Measurements from ENCODE around the gene ZNF232. TPM values are rescaled to one million over a fixed set of nuclear protein-coding genes. Genes with fewer than 3 reads are reported as not detected.
"Not testable (repeated sequence)": the region's sequence is repeated elsewhere in the genome, so short reads cannot be mapped to it uniquely, and the experiment has no call there.

The ZNF232 gene
- total RNA-seq, 1 experiment from 2014 or later, result 11.1 TPM

DNA sequence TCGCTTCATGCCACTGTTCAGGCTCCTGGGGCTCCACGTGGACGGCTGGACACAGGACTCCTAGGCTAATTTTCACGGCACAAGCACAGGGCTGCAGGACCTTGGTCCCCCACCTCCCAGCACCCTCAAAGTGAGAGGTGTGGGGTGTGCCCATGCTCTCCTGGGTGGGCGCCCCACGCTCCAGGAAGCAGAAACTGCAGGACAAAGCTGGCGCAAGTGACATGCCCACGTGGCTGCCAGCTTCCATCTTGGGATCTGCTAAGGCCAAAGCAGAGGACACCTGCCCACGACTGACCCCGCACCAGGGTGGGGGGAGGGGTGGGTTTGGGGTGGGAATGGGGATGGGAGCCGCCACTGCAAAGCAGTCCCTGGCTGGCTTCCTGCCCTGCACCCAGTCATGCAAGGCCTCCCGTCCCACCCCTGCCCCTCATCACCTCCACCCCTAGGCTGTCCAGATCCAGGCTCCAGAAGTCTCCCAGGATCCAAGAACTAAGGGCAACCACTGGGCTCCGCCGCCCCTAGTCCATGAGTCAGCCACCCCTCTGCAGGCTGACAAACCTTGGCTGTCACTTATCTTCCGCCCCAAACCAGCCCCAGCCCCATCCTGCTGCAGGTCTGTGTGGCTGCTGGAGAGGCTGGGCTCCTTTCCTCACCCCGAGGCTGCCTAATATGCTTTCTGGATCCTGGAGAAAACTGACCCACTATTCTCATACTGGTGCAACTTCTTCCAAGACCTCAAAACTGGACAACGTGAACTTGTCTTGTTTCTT is 15.2 kb upstream of the ZNF232 start:
- Histone ChIP-seq H3K4me2 (ENCODE audit: low read length) (no peak overlapping the region), H3K9me3 (ENCODE audit: control insufficient read depth in 1 of 2, insufficient read depth in 1 of 2, low read depth in 1 of 2, low read length in 2 of 2) (no peaks in the 10 kb centered on the region), H3K36me3 (ENCODE audit: control insufficient read depth in 1 of 2, insufficient read depth in 2 of 2, low read length in 2 of 2) (no peaks in the 10 kb centered on the region), H2AFZ (ENCODE audit: low read depth, low read length, poor library complexity, severe bottlenecking) (no peak overlapping the region), H3K9me2 (ENCODE audit: insufficient read depth) (no peaks in the 10 kb centered on the region), H3K9ac (ENCODE audit: low read length) (no peak overlapping the region), H3K4me1 (ENCODE audit: control insufficient read depth in 1 of 2, insufficient read depth in 2 of 2, low read length in 2 of 2) (no peaks in the 10 kb centered on the region), H3K27ac (ENCODE audit: low read depth, low read length) (no peak overlapping the region), H4K20me1 (ENCODE audit: insufficient read depth) (no peaks in the 10 kb centered on the region), H3K27me3 (ENCODE audit: insufficient read depth, low read length) (no peaks in the 10 kb centered on the region), H3K4me3 (replicated peaks in 1 of 2; ENCODE audit: low read depth in 1 of 2, low read length in 2 of 2) (no peak overlapping the region), H3K79me2 (ENCODE audit: insufficient read depth, low read length) (no peaks in the 10 kb centered on the region)
- intact Hi-C loops (cut with micrococcal nuclease), result no loop called here
- TF ChIP-seq EZH2phosphoT487 (IDR thresholded peaks at IDR 0.05; ENCODE audit: borderline replicate concordance) (no peak), MAX (IDR thresholded peaks at IDR 0.05) (no peak), CEBPB (IDR thresholded peaks at IDR 0.05; ENCODE audit: low read depth) (no peak), REST (IDR thresholded peaks at IDR 0.05; ENCODE audit: low read depth) (no peak), POLR2A (IDR thresholded peaks at IDR 0.05; ENCODE audit: borderline replicate concordance, extremely low read depth, insufficient read depth, insufficient read length) (no peak), ZBTB33 (IDR thresholded peaks at IDR 0.05; ENCODE audit: extremely low read depth, insufficient replicate concordance, low read length) (no peak), POLR2AphosphoS5 (IDR thresholded peaks at IDR 0.05; ENCODE audit: low read depth, low read length) (no peak), ZNF274 (IDR thresholded peaks at IDR 0.05; ENCODE audit: low read depth, low read length) (no peak), YY1 (IDR thresholded peaks at IDR 0.05; ENCODE audit: extremely low read depth, insufficient replicate concordance, low read depth, low read length) (no peak), FOSL1 (IDR thresholded peaks at IDR 0.05; ENCODE audit: low read depth) (no peak)
- TF ChIP-seq, protein P1, sequence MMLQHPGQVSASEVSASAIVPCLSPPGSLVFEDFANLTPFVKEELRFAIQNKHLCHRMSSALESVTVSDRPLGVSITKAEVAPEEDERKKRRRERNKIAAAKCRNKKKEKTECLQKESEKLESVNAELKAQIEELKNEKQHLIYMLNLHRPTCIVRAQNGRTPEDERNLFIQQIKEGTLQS (IDR thresholded peaks at IDR 0.05), result no peak
- ChIA-PET POLR2A (no interaction called here), CTCF (no interaction called here), RAD21 (ENCODE audit: low non-redundant PET in 1 of 2, low total read pairs in 2 of 2, uncharacterized antibody in 2 of 2, unreplicated experiment in 2 of 2) (no interaction called here)
- no TSS peak for BruUV-seq (replicated peaks)
- ATAC-seq, result no peak
- DNase-seq (ENCODE audit: low read depth, low spot score), result no peak

GRCh38 chr17:5124896-5125295 is 13.2 kb upstream of the ZNF232 start:
- H3K36me3 ChIP-seq (ENCODE audit: control insufficient read depth in 1 of 2, insufficient read depth in 2 of 2, low read length in 2 of 2); H3K9me3 ChIP-seq (ENCODE audit: control insufficient read depth in 1 of 2, insufficient read depth in 1 of 2, low read depth in 1 of 2, low read length in 2 of 2); ATAC-seq; RAD21 ChIA-PET (ENCODE audit: low non-redundant PET in 1 of 2, low total read pairs in 2 of 2, uncharacterized antibody in 2 of 2, unreplicated experiment in 2 of 2); H3K9me2 ChIP-seq (ENCODE audit: insufficient read depth); H3K4me3 ChIP-seq (replicated peaks in 1 of 2; ENCODE audit: low read depth in 1 of 2, low read length in 2 of 2); CTCF ChIA-PET; H3K79me2 ChIP-seq (ENCODE audit: insufficient read depth, low read length); H2AFZ ChIP-seq (ENCODE audit: low read depth, low read length, poor library complexity, severe bottlenecking); intact Hi-C loops (cut with micrococcal nuclease); H4K20me1 ChIP-seq (ENCODE audit: insufficient read depth); H3K27me3 ChIP-seq (ENCODE audit: insufficient read depth, low read length); H3K27ac ChIP-seq (ENCODE audit: low read depth, low read length); H3K4me2 ChIP-seq (ENCODE audit: low read length); DNase-seq (ENCODE audit: low read depth, low spot score); BruUV-seq (replicated peaks); POLR2A ChIA-PET; H3K4me1 ChIP-seq (ENCODE audit: control insufficient read depth in 1 of 2, insufficient read depth in 2 of 2, low read length in 2 of 2); H3K9ac ChIP-seq (ENCODE audit: low read length): not testable (repeated sequence)

Data from HCT116 (cell line).